Sigmoid colon (tissue), 3 donors: ENCODE data around the gene MCU.

Experiments
- CTCF ChIP-seq, 4 experiments: fragments of 450-650 bp in 3 of 4; fragments of 200-600 bp in 1 of 4; IDR thresholded peaks; one replicate each; pipeline ENCODE4 v1.5.1; 2016 to 2019; ENCODE audit warnings: antibody characterized with exemption in 4 of 4, mild to moderate bottlenecking in 3 of 4, moderate library complexity in 2 of 4
- POLR2A ChIP-seq, 2 donors: fragments of 450-650 bp; IDR thresholded peaks; one replicate each; pipeline ENCODE4 v1.6.1; 2016; ENCODE audit warnings: antibody characterized with exemption in 2 of 2, mild to moderate bottlenecking in 2 of 2, moderate library complexity in 2 of 2

- TF ChIP-seq POLR2A (IDR thresholded peaks at IDR 0.05) (no peak), CTCF (IDR thresholded peaks at IDR 0.05) (peak; percentile 31 to 64 (median 60))
Observed at GRCh38 chr10:72834183-72834825, 142.4 kb downstream of the MCU start.
